GM12872 (cell line): ENCODE measurements around the gene CBLL2.

Source experiments
- CTCF ChIP-seq: IDR thresholded peaks from 3 replicates; pipeline ENCODE4 v1.5.1; 2011; ENCODE audit warnings: low read depth, mild to moderate bottlenecking, low read length, moderate library complexity; ENCODE audit not compliant: insufficient read depth

The CBLL2 gene

DNA sequence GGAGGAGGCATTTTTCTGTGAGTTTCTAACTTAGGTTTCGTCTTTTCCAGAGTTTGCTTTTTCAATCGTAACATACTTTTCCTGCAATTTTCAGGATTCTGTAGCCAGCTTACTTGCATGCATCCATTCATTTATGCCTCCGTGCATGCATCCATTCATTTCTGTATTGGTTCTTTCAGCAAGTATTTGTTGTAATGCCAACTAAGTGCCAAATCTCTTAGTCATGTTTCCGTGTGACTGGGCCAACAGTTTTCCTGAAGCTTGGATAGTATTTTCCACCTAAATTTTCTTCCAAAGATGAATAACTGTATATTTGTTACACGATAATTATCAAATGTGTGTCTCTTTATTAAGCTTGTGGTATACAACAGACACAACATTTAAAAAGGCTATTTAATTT, 41.5 kb downstream of the CBLL2 start:
- TF ChIP-seq CTCF = no peak

DNA sequence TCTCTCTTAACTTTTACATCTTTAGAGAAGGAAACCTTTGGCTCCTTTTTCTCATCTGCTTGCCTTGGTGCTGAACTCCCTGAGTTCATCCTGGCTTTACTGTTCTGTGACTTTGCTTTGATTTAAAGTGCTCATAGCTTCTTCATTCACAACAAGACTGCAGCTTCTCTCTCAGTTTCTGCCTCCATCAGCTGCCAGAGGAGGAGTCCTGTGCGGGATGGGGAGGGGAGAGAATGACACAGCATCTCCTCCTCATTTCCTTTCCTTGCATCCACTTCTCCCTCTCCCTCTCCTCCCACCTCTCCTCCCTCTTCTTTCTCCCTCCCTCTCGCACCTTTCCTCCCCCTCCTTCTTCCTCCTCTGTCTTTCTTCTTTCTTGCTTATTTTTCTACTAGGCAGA, 42.0 kb downstream of the CBLL2 start:
- TF ChIP-seq CTCF = no peak

DNA sequence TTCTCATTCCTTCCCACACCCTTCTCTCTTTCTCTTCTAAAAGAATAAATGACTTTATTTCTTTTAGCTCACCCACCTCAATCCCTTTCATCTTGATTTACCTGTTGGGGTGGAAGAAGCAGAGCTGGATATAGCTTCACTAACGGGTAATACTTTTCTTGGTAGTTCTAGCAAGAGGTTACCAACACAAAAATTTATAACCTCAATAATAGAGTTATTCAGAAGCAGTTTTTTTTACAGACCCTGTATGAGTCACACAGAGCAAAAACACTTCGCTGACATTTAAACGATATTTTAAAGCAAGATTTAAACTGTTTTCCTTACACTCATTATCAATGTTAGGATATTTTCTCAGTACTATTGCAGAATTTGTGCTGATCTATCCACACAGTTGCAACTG, 42.4 kb downstream of the CBLL2 start:
- TF ChIP-seq CTCF = no peak

DNA sequence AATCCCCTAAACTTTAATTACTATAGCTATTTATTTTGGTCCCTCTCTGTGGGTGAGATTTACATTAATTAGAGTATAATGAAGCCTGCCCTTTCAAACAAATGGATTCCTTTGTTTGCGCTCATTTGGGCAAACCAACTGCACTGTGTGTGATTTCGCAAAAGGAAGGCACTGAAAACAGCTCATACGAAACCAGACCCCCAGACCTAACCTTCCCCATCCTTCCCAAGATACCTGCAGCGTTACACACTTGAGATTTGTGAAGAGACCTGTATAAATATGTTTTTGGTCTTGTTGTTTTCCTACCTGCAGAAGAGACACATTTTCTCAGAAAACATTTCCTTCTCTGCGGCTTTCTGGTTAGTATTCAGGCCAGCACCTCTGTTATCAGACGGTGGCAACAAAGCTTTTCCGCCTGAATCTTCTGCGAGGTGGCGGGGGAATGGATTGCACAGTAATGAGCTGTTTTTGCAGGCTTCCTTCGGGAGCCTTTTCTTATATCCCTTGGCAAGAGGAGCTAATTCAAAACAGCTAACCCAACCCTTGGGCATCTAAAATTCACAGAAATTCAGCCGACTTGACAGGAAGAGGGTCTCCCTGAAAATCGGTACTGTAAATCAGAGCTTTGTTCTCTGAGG, 47.6 kb downstream of the CBLL2 start:
- no peak for TF ChIP-seq CTCF

GRCh38 chrX:22323541-22323940, 50.8 kb downstream of the CBLL2 start:
- TF ChIP-seq CTCF = no peak
